Muscle of leg (tissue), 11 donors: ENCODE results near the gene DOCK3. TPM values are rescaled to one million over a fixed set of nuclear protein-coding genes. Genes with fewer than 3 reads are reported as not detected.
"Not testable (repeated sequence)": the region's sequence is repeated elsewhere in the genome, so short reads cannot be mapped to it uniquely, and the experiment has no call there.

ENCODE experiments used
- DNase-seq: peaks from one replicate; pipeline ENCODE4 v3.0.0; 2013
- H3K27ac ChIP-seq: one replicate; pipeline ENCODE4 v1.5.1; 2013; ENCODE audit warnings: mild to moderate bottlenecking, low read length, control low read depth
- H3K27me3 ChIP-seq: one replicate; pipeline ENCODE4 v1.6.1; 2013; ENCODE audit warnings: low read length; ENCODE audit not compliant: control insufficient read depth, insufficient read depth
- H3K36me3 ChIP-seq: one replicate; pipeline ENCODE4 v1.6.1; 2013; ENCODE audit warnings: low read length; ENCODE audit not compliant: control insufficient read depth, insufficient read depth
- H3K4me1 ChIP-seq: one replicate; pipeline ENCODE4 v1.6.1; 2013; ENCODE audit warnings: low read length; ENCODE audit not compliant: control insufficient read depth, insufficient read depth
- H3K4me3 ChIP-seq: one replicate; pipeline ENCODE4 v1.5.1; 2013; ENCODE audit warnings: low read length, control low read depth
- H3K9me3 ChIP-seq: replicated peaks from 2 replicates; pipeline ENCODE4 v1.6.1; 2013; ENCODE audit warnings: low read depth, low read length; ENCODE audit not compliant: control insufficient read depth
- WGBS: methylation state at CpG from one replicate; pipeline ENCODE4 v1.1.5; 2013; ENCODE audit warnings: missing lambda C conversion rate; ENCODE audit not compliant: insufficient coverage; 5-methylcytosine and 5-hydroxymethylcytosine counted together
- polyA plus RNA-seq, 8 donors: library from polyadenylated mRNA; unstranded; fragments of 120-200 nt; gene quantifications; one replicate each; pipeline versions ENCODE4 v1.2.1 to v1.2.3, GENCODE V29; 2013; ENCODE audit warnings: inconsistent platforms in 1 of 8, low replicate concordance in 1 of 8; ENCODE audit not compliant: insufficient read length in 8 of 8, insufficient read depth in 1 of 8
- total RNA-seq: library from RNA; stranded (reverse); fragments of 120-200 nt; gene quantifications from one replicate; pipeline ENCODE4 v1.2.4, GENCODE V29; 2013

The DOCK3 gene
- total and polyA plus RNA-seq, 9 donors: 0.08 to 0.48 (median 0.17) TPM

DNA sequence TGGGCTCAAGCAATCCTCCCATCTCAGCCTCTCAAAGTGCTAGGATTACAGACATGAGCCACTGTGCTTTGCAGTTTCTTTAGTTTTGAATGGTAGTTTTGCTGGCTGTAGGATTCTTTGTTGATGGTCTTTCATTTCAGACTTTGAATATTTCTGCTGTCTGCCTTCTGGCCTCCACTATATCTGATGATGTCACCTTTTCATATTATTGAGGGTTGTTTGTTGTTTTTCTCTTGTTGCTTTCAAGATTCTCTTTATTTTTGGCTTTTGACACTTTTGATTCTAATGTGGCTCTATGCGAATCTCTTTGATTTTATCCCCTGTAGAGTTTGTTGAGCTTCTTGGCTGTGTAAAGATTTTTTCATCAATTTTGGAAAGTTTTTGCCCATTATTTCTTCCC is 631.4 kb downstream of the DOCK3 start:
- Histone ChIP-seq H3K9me3 (no peaks in the 10 kb centered on the region), H3K36me3 (no peaks in the 10 kb centered on the region), H3K4me1 (no peaks in the 10 kb centered on the region), H3K27ac (no peak overlapping the region), H3K4me3 (no peak overlapping the region), H3K27me3 (no peaks in the 10 kb centered on the region)
- no peak for DNase-seq
- WGBS: no CpG with 5 or more reads among the region's 1 CpG

DNA sequence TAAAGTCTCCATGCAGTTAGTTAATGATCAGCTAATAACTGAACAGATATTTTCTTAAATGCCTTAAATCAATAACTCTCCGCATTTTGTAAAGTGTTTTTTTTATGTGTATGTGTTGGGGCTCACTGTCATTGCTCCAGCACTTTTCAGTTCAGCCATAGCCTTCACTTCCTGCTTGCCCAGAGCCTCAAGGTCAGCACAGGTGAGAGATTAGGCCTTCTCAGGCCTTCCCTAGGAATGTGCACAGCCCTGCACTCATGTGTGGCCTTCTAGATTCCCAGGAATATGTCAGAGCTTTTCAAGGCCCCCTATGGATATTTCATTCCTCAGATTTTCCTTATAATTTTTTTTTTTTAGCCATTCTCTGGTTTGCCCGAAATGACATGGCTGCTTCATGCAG is 632.7 kb downstream of the DOCK3 start:
- H3K27ac ChIP-seq: no peak overlapping the region
- no peaks in the 10 kb centered on the region for H3K4me1 ChIP-seq
- no CpG with 5 or more reads among the region's 2 CpGs for WGBS
- DNase-seq: no peak
- no peaks in the 10 kb centered on the region for H3K27me3 ChIP-seq
- H3K4me3 ChIP-seq: no peak overlapping the region
- H3K36me3 ChIP-seq: no peaks in the 10 kb centered on the region
- H3K9me3 ChIP-seq: no peaks in the 10 kb centered on the region

- not testable (repeated sequence) for DNase-seq, H3K4me1 ChIP-seq, H3K27ac ChIP-seq, H3K4me3 ChIP-seq, H3K36me3 ChIP-seq, H3K27me3 ChIP-seq, H3K9me3 ChIP-seq
- WGBS: no CpG with 5 or more reads among the region's 5 CpGs
Measured at GRCh38 chr3:51307945-51308607, 633.3 kb downstream of the DOCK3 start.

DNA sequence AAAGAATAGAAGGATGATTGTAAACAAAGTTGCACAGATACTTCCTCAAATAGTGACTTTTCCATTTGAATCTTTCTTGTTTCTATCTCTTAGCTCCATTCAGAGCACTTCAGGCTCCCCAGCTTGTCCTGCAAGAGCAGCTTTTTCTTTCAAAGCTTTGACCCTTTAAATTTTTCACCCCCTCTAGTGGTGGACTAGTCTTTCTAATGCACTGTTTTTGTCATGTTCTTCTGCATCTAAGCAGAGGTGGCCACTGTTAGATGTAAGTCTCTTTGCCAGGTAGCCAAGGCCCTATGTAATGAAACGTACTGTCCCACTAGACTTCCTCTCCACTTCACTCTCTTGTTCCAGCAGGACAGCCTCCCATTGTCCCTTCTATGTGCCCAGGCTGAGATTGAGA is 636.3 kb downstream of the DOCK3 start:
- peak; percentile 18 for DNase-seq
- no peaks in the 10 kb centered on the region for H3K4me1 ChIP-seq
- H3K4me3 ChIP-seq: no peak overlapping the region
- WGBS: no CpG with 5 or more reads among the region's 1 CpG
- H3K27ac ChIP-seq: no peak overlapping the region
- H3K9me3 ChIP-seq: no peaks in the 10 kb centered on the region
- H3K36me3 ChIP-seq: no peaks in the 10 kb centered on the region
- H3K27me3 ChIP-seq: no peaks in the 10 kb centered on the region

DNA sequence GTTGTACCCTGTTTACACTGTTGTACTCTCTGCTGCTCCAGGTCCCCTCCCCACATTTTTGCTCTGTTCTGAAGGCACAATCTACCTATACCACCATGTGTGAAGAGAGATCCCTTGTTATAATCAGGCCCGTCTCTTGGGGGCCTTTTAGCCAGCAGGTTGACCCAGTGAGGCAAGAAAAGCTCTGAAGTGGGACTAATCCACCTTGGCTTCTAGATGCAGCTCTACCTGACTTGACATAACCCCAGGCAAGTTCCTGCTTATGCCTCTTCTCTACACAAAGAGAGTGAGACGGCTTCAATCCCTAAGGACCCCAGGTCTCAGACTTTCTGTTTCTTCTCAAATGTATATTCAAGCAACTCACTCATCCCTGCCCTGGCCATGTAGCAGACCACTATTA is 653.5 kb downstream of the DOCK3 start:
- DNase-seq: no peak
- WGBS: 73% methylated on average over 2 of the region's 2 CpGs
- H3K4me1 ChIP-seq: no peaks in the 10 kb centered on the region
- no peaks in the 10 kb centered on the region for H3K9me3 ChIP-seq
- no peaks in the 10 kb centered on the region for H3K27me3 ChIP-seq
- H3K4me3 ChIP-seq: no peak overlapping the region
- no peaks in the 10 kb centered on the region for H3K36me3 ChIP-seq
- H3K27ac ChIP-seq: no peak overlapping the region

DNA sequence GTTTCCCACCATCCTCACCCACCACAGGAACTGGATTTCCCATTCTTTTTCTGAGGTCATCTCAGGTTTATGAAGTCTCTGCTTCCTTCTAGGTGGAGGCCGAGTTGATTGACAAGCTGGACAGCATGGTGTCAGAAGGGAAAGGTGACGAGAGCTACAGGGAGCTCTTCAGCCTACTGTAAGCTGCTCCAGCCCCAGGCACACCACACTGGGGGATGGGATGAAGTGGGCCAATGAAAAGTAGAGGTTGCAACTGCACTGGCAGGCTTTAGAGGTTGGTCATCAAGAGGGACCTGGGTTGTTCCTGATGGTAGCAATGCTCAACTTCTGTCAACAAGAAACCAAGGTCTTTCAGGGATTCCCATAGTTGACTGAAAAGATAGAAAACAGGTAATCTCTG is 655.3 kb downstream of the DOCK3 start:
- no peak for DNase-seq
- whole genome bisulfite sequencing: no CpG with 5 or more reads among the region's 2 CpGs
- Histone ChIP-seq H3K4me3 (no peak overlapping the region), H3K36me3 (no peaks in the 10 kb centered on the region), H3K27me3 (no peaks in the 10 kb centered on the region), H3K9me3 (no peaks in the 10 kb centered on the region), H3K27ac (no peak overlapping the region), H3K4me1 (no peaks in the 10 kb centered on the region)

- Histone ChIP-seq H3K36me3 (no peaks in the 10 kb centered on the region), H3K27ac (no peak overlapping the region), H3K9me3 (no peaks in the 10 kb centered on the region), H3K4me3 (no peak overlapping the region), H3K27me3 (no peaks in the 10 kb centered on the region), H3K4me1 (no peaks in the 10 kb centered on the region)
- WGBS: 91% methylated on average over 1 of the region's 1 CpG
- no peak for DNase-seq
Measured at GRCh38 chr3:51332156-51332555, 657.4 kb downstream of the DOCK3 start.

- Histone ChIP-seq H3K27me3 (no peaks in the 10 kb centered on the region), H3K36me3 (no peaks in the 10 kb centered on the region), H3K4me1 (no peaks in the 10 kb centered on the region), H3K9me3 (no peaks in the 10 kb centered on the region), H3K4me3 (no peak overlapping the region), H3K27ac (no peak overlapping the region)
- WGBS: 97% methylated on average over 5 of the region's 6 CpGs
- no peak for DNase-seq
Measured at GRCh38 chr3:51333021-51333420, 658.3 kb downstream of the DOCK3 start.

DNA sequence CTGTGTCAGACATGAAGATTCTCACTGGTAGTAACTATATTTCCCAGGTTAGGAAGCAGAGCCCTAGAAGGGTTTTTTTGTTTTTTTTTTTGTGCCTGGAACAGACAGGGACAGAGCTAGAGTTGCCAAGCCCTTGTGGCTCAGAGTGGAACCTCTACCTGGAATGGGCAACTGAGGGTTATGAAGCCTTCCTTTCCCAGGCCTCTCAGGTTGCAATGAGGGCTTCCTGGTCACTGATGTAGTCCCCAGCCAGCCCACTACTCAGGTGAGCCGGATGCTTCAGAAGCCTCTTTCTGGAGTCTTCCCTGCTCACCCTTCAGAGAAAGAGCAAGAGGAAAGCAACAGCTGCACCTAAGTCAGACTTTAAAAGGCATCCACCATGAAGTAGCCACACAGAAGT is 661.5 kb downstream of the DOCK3 start:
- WGBS: 57% methylated on average over 1 of the region's 1 CpG
- H3K4me3 ChIP-seq: no peak overlapping the region
- H3K36me3 ChIP-seq: no peaks in the 10 kb centered on the region
- peaks cover 10% of the 10 kb centered on the region for H3K4me1 ChIP-seq
- DNase-seq: no peak
- no peak overlapping the region for H3K27ac ChIP-seq
- no peaks in the 10 kb centered on the region for H3K27me3 ChIP-seq
- H3K9me3 ChIP-seq: no peaks in the 10 kb centered on the region

DNA sequence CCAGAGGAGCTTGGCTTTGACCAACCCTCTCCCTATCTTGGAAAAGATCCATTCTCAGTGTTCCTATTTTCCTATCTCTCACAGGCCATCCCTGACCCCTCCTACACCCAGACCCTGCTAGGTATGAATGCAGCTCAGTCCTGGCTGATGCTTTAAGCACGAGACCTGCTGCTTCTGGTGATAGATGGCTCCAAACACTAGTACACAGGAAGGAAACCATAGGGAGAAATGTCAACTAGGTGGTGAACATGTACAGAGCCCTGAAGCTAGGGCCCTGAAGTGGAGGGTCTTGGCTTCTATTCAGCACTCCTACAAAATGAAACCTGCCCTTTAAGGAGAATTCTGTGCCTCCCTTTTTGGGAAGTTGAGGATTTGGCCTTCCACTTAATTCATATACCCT is 662.9 kb downstream of the DOCK3 start:
- H3K4me3 ChIP-seq: no peak overlapping the region
- no peaks in the 10 kb centered on the region for H3K36me3 ChIP-seq
- no peaks in the 10 kb centered on the region for H3K9me3 ChIP-seq
- H3K4me1 ChIP-seq: peaks cover 10% of the 10 kb centered on the region
- H3K27ac ChIP-seq: no peak overlapping the region
- no peaks in the 10 kb centered on the region for H3K27me3 ChIP-seq
- 80% methylated on average over 1 of the region's 1 CpG for WGBS
- no peak for DNase-seq

GRCh38 chr3:51338632-51339031 is 663.9 kb downstream of the DOCK3 start:
- no peak overlapping the region for H3K27ac ChIP-seq
- no peaks in the 10 kb centered on the region for H3K9me3 ChIP-seq
- H3K4me3 ChIP-seq: no peak overlapping the region
- H3K4me1 ChIP-seq: peaks cover 10% of the 10 kb centered on the region
- DNase-seq: no peak
- 100% methylated on average over 1 of the region's 3 CpGs for WGBS
- H3K36me3 ChIP-seq: no peaks in the 10 kb centered on the region
- H3K27me3 ChIP-seq: no peaks in the 10 kb centered on the region
